ENCODE data around the gene IL1RAP. TPM values are rescaled to one million over a fixed set of nuclear protein-coding genes. Genes with fewer than 3 reads are reported as not detected.

IL1RAP gene
- total RNA-seq, 2 donors from 2014 or later: 3.4 to 6.3 TPM

GRCh38 chr3:190631295-190631694 is 117.4 kb downstream of the IL1RAP start:
- no peak overlapping the region for H3K27ac ChIP-seq
- no peaks in the 10 kb centered on the region for H3K27me3 ChIP-seq
- TF ChIP-seq, protein P1, sequence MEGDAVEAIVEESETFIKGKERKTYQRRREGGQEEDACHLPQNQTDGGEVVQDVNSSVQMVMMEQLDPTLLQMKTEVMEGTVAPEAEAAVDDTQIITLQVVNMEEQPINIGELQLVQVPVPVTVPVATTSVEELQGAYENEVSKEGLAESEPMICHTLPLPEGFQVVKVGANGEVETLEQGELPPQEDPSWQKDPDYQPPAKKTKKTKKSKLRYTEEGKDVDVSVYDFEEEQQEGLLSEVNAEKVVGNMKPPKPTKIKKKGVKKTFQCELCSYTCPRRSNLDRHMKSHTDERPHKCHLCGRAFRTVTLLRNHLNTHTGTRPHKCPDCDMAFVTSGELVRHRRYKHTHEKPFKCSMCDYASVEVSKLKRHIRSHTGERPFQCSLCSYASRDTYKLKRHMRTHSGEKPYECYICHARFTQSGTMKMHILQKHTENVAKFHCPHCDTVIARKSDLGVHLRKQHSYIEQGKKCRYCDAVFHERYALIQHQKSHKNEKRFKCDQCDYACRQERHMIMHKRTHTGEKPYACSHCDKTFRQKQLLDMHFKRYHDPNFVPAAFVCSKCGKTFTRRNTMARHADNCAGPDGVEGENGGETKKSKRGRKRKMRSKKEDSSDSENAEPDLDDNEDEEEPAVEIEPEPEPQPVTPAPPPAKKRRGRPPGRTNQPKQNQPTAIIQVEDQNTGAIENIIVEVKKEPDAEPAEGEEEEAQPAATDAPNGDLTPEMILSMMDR (IDR thresholded peaks at IDR 0.05): no peak
- no peak overlapping the region for H3K4me3 ChIP-seq
- H3K4me1 ChIP-seq: no peaks in the 10 kb centered on the region
- no peaks in the 10 kb centered on the region for H3K9me3 ChIP-seq
- peaks cover 7% of the 10 kb centered on the region for H3K36me3 ChIP-seq
- no peak for DNase-seq (ENCODE audit: low spot score)

DNA sequence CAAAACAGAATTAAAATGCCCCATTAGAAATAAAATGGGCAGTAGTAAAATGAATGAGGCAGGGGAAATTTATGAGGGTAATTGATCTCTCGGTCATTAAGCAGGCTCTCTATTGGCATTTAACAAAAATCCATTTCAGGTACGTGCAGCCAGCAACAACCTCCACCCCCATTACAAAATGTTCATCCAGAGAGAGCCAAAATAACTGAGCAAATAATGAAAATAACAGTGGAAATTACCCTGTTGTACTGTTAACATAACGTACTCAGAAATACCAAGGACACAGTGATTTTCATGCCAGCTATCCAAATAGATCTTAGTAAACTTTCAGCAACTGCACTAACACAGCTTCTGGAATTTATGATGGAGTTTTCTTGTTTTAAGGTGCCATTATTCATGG is 127.7 kb downstream of the IL1RAP start:
- no peak for DNase-seq (ENCODE audit: low spot score)
- Histone ChIP-seq H3K36me3 (no peaks in the 10 kb centered on the region), H3K4me1 (no peaks in the 10 kb centered on the region), H3K4me3 (no peak overlapping the region), H3K9me3 (no peaks in the 10 kb centered on the region), H3K27ac (no peak overlapping the region), H3K27me3 (no peaks in the 10 kb centered on the region)
- TF ChIP-seq, protein P1 (IDR thresholded peaks at IDR 0.05): no peak

DNA sequence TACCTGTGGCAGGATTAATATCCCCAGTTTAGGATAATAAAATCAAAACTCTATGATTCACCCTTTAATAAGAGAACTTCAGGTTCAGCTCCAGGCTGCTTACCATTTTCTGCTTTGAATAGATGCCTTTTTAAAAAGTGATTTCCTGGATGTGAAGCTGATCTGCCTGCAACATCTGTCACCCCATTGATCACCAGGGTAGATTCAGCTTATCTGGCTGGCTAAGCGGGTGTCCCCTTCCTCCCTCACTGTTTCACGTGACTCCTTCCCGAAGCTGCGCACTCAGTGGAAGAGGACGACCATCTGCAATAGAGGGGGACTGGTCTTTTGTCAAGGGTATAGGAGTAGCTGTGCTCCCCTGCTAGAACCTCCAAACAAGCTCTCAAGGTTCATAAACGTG is 128.1 kb downstream of the IL1RAP start:
- no peak overlapping the region for H3K27ac ChIP-seq
- H3K9me3 ChIP-seq: no peaks in the 10 kb centered on the region
- no peak overlapping the region for H3K4me3 ChIP-seq
- H3K27me3 ChIP-seq: no peaks in the 10 kb centered on the region
- no peaks in the 10 kb centered on the region for H3K36me3 ChIP-seq
- DNase-seq (ENCODE audit: low spot score): no peak
- TF ChIP-seq, protein P1 (IDR thresholded peaks at IDR 0.05): no peak
- no peaks in the 10 kb centered on the region for H3K4me1 ChIP-seq

- Histone ChIP-seq H3K36me3 (no peaks in the 10 kb centered on the region), H3K4me3 (no peak overlapping the region), H3K27ac (no peak overlapping the region), H3K9me3 (no peaks in the 10 kb centered on the region), H3K27me3 (no peaks in the 10 kb centered on the region), H3K4me1 (no peaks in the 10 kb centered on the region)
- TF ChIP-seq, protein P1 (IDR thresholded peaks at IDR 0.05): no peak
- no peak for DNase-seq (ENCODE audit: low spot score)
These were observed 130.2 kb downstream of the IL1RAP start for GRCh38 chr3:190644035-190644434.

GRCh38 chr3:190644766-190645165 is 130.9 kb downstream of the IL1RAP start:
- TF ChIP-seq, protein P1 (IDR thresholded peaks at IDR 0.05): no peak

GRCh38 chr3:190645932-190646460 is 132.1 kb downstream of the IL1RAP start:
- DNase-seq (ENCODE audit: low spot score): no peak
- no peaks in the 10 kb centered on the region for H3K36me3 ChIP-seq
- H3K27ac ChIP-seq: no peak overlapping the region
- no peaks in the 10 kb centered on the region for H3K9me3 ChIP-seq
- H3K4me1 ChIP-seq: no peaks in the 10 kb centered on the region
- no peaks in the 10 kb centered on the region for H3K27me3 ChIP-seq
- H3K4me3 ChIP-seq: no peak overlapping the region
- TF ChIP-seq, protein P1 (IDR thresholded peaks at IDR 0.05): no peak

More at GRCh38 chr3:190644766-190645165, 130.9 kb downstream of the IL1RAP start:
- Histone ChIP-seq H3K27ac (no peak overlapping the region), H3K4me3 (no peak overlapping the region), H3K36me3 (no peaks in the 10 kb centered on the region), H3K9me3 (no peaks in the 10 kb centered on the region), H3K27me3 (no peaks in the 10 kb centered on the region), H3K4me1 (no peaks in the 10 kb centered on the region)
- no peak for DNase-seq (ENCODE audit: low spot score)

All from right atrium auricular region (tissue), 2 donors.